Thoracic aorta (tissue), 2 donors: Measurements from ENCODE around the gene MARS2. TPM values are rescaled to one million over a fixed set of nuclear protein-coding genes. Genes with fewer than 3 reads are reported as not detected.

ENCODE experiments used
- ATAC-seq: fragments of 150-250 bp; one replicate; pipeline ENCODE4 v1.8.0; 2017; ENCODE audit warnings: low read depth; ENCODE audit not compliant: insufficient number of reproducible peaks, low FRiP score
- DNase-seq: peaks from one replicate; pipeline ENCODE4 v3.0.0-alpha.2; 2020; ENCODE audit warnings: low spot score
- H3K27ac ChIP-seq, 2 donors: fragments of 200-600 bp; sonication (generic); 1 replicate in 1 of 2; 2 replicates in 1 of 2; pipeline ENCODE4 v1.5.1; 2016; ENCODE audit warnings: mild to moderate bottlenecking in 2 of 2, moderate library complexity in 2 of 2
- H3K27me3 ChIP-seq: fragments of 200-600 bp; sonication (generic); replicated peaks from 2 replicates; pipeline ENCODE4 v1.6.0; 2016; ENCODE audit warnings: mild to moderate bottlenecking; ENCODE audit not compliant: insufficient read depth
- H3K36me3 ChIP-seq: fragments of 200-600 bp; sonication (generic); one replicate; pipeline ENCODE4 v1.5.1; 2016
- H3K4me1 ChIP-seq, 2 donors: fragments of 200-600 bp; sonication (generic); 1 replicate in 1 of 2; 2 replicates in 1 of 2; pipeline versions ENCODE4 v1.5.1 to v1.6.0; 2016; ENCODE audit warnings: low read depth in 2 of 2, mild to moderate bottlenecking in 1 of 2; ENCODE audit not compliant: control insufficient read depth in 1 of 2
- H3K4me3 ChIP-seq: fragments of 200-600 bp; sonication (generic); 2 replicates; pipeline ENCODE4 v1.5.1; 2016; ENCODE audit warnings: mild to moderate bottlenecking
- H3K9me3 ChIP-seq: fragments of 200-600 bp; sonication (generic); 2 replicates; pipeline ENCODE4 v1.5.1; 2016
- total RNA-seq, 2 donors: library from RNA; depleted of rRNA; stranded (reverse); fragments of >200 nt; gene quantifications; one replicate each; pipeline versions ENCODE4 v1.1.0 to v1.2.3, GENCODE V29; 2016
- TF ChIP-seq, protein P1 (sequence below): fragments of 200-600 bp; sonication (generic); IDR thresholded peaks from one replicate; pipeline ENCODE4 v1.5.1; 2019; ENCODE audit warnings: antibody characterized with exemption

MARS2 gene
- 10 to 100 TPM in 1 of 2 donors, 1 to 10 TPM in 1; 1.5 to 12.3 TPM for total RNA-seq

DNA sequence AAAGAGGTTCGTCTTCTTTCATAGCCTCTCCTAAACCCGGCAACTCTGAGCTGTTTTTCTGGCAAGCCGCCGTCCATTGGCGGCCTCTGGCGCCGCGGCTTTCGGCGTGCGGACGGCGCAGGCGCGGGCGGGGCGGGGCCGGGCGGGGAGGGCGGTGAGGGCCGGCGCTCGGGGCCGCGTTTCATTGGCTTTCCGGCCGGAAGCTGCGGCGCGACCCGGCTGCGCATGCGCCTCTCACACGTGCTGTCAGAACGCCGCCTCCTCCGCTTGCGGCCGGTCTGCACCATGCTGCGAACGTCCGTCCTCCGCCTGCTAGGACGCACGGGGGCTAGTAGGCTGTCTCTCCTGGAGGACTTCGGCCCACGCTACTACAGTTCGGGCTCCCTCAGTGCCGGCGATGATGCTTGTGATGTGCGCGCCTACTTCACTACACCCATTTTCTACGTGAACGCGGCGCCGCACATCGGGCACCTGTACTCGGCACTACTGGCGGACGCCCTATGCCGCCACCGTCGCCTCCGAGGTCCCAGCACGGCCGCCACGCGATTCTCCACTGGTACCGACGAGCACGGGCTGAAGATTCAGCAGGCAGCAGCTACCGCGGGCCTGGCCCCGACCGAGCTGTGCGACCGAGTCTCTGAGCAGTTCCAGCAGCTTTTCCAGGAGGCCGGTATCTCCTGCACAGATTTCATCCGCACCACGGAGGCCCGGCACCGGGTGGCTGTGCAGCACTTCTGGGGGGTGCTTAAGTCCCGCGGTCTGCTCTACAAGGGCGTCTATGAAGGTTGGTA, at the start of gene MARS2:
Gene MARS2 (plus strand): TSS at position 249 of the 791 bp plus-strand sequence. CDS start 37 bp downstream, at position 286.
- Histone ChIP-seq H3K36me3 (no peaks in the 10 kb centered on the region), H3K4me1 (peaks cover 27 to 32% of the 10 kb centered on the region in 2 donors), H3K4me3 (peak within 1 kb of the TSS; percentile 79), H3K27ac (peak within 1 kb of the TSS; percentile 84), H3K27me3 (no peaks in the 10 kb centered on the region), H3K9me3 (no peaks in the 10 kb centered on the region)
- TF ChIP-seq, protein P1, sequence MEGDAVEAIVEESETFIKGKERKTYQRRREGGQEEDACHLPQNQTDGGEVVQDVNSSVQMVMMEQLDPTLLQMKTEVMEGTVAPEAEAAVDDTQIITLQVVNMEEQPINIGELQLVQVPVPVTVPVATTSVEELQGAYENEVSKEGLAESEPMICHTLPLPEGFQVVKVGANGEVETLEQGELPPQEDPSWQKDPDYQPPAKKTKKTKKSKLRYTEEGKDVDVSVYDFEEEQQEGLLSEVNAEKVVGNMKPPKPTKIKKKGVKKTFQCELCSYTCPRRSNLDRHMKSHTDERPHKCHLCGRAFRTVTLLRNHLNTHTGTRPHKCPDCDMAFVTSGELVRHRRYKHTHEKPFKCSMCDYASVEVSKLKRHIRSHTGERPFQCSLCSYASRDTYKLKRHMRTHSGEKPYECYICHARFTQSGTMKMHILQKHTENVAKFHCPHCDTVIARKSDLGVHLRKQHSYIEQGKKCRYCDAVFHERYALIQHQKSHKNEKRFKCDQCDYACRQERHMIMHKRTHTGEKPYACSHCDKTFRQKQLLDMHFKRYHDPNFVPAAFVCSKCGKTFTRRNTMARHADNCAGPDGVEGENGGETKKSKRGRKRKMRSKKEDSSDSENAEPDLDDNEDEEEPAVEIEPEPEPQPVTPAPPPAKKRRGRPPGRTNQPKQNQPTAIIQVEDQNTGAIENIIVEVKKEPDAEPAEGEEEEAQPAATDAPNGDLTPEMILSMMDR = no peak
- DNase-seq (peak; percentile 48), ATAC-seq (peak; percentile 82)

DNA sequence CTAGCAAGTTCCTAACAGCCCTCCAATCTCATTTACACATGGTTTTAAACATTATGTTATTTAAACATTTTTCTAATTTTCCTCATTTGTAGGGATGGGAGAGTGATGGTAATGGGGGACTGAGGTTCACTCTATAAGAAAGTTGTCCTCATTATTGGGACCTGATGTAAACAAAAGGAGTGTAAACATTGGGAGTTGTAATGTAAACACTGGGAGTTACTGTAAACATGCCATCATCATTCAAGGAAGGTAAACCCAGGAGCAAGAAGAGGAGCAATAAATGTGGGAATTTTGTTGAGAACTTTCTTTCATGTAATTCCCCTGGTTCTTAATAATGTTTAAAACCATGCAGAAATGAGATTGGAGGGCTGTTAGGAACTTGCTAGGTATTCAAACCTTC, 47.6 kb upstream of the MARS2 start:
- ATAC-seq (no peak), DNase-seq (no peak)
- H3K36me3 ChIP-seq = no peaks in the 10 kb centered on the region
- H3K4me1 ChIP-seq = no peaks in the 10 kb centered on the region
- no peak overlapping the region for H3K4me3 ChIP-seq
- no peak overlapping the region for H3K27ac ChIP-seq
- TF ChIP-seq, protein P1 = no peak
- H3K27me3 ChIP-seq = no peaks in the 10 kb centered on the region
- H3K9me3 ChIP-seq = peaks cover 8% of the 10 kb centered on the region

DNA sequence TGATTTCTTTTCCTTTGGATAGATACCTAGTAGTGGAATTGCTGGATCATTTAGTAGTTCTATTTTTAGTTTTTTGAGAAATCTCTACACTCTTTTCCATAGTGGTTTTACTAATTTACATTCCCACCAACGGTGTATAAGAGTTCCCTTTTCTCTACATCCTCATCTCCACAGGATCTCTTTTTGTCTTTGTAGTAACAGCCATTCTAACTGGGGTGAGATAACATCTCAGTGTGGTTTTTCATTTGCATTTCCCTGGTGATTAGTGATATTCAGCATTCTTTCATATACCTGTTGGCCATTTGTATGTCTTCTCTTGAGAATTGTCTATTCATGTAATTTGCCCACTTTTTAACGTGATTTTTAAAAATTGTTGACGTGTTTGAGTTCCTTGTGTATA, 43.5 kb upstream of the MARS2 start:
- ATAC-seq (no peak), DNase-seq (no peak)
- no peak overlapping the region for H3K4me3 ChIP-seq
- TF ChIP-seq, protein P1 = no peak
- no peaks in the 10 kb centered on the region for H3K4me1 ChIP-seq
- H3K9me3 ChIP-seq = peaks cover 29% of the 10 kb centered on the region
- no peaks in the 10 kb centered on the region for H3K36me3 ChIP-seq
- no peak overlapping the region for H3K27ac ChIP-seq
- H3K27me3 ChIP-seq = no peaks in the 10 kb centered on the region

DNA sequence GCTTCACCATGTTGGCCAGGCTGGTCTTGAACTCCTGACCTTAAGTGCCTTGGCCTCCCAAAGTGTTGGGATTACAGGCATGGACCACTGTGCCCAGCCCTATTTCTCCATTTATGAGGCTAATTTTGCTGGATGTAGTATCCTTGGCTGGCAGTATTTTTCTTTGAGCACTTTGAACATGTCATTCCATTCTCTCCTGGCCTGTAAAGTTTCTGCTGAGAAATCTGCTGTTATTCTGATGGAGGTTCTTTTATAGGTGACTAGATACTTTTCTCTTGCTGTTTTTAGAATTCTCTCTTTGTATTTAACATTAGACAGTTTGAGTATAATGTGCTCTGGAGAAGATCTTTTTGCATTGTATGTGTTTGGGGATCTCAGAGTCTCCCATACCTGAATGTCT, 38.9 kb upstream of the MARS2 start:
- no peaks in the 10 kb centered on the region for H3K4me1 ChIP-seq
- peaks cover 36% of the 10 kb centered on the region for H3K9me3 ChIP-seq
- no peaks in the 10 kb centered on the region for H3K27me3 ChIP-seq
- H3K4me3 ChIP-seq = no peak overlapping the region
- H3K36me3 ChIP-seq = no peaks in the 10 kb centered on the region
- no peak for DNase-seq
- no peak overlapping the region for H3K27ac ChIP-seq
- TF ChIP-seq, protein P1 = no peak
- no peak for ATAC-seq

DNA sequence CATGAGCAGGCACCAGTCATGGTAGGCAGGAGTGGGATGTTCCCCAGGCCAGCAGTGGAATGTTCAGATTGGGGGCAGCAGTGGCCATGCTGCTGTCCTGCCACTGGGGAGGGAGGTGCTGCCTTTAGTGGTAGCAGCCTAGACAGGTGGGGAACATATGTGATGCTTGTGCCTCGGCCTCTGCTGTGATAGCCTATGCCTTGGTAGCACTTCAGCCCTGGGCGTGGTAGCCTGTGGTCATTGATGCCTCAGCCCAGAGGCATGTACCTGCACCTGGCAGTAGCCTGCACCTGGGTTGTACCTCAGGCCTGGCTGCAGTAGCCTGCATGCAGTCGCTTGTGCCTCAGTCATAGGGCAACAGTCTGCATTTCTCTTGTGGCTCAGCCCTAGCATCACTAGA, 36.9 kb upstream of the MARS2 start:
- ATAC-seq = no peak
- H3K27me3 ChIP-seq = no peaks in the 10 kb centered on the region
- TF ChIP-seq, protein P1 = no peak
- no peak overlapping the region for H3K27ac ChIP-seq
- H3K9me3 ChIP-seq = peaks cover 27% of the 10 kb centered on the region
- DNase-seq = no peak
- no peak overlapping the region for H3K4me3 ChIP-seq
- H3K4me1 ChIP-seq = peaks cover 0 to 6% of the 10 kb centered on the region in 2 donors
- H3K36me3 ChIP-seq = no peaks in the 10 kb centered on the region
